CD14-positive monocyte (primary cell): Measurements from ENCODE around the gene PLCH1. TPM values are rescaled to one million over a fixed set of nuclear protein-coding genes. Genes with fewer than 3 reads are reported as not detected.

Experiments
- DNase-seq, 3 donors: peaks; one replicate each; pipeline ENCODE4 v3.0.0-alpha.2; 2011 to 2022
- H2AFZ ChIP-seq: 2 replicates; pipeline ENCODE4 v1.6.0; 2012; ENCODE audit warnings: mild to moderate bottlenecking, low read depth, low read length, inconsistent platforms; ENCODE audit not compliant: insufficient read depth, poor library complexity, severe bottlenecking
- H3K27ac ChIP-seq, 2 donors: 1 replicate in 1 of 2; 2 replicates in 1 of 2; pipeline ENCODE4 v1.5.1; 2012 to 2013; ENCODE audit warnings: low read length in 2 of 2, control low read depth in 1 of 2, inconsistent platforms in 1 of 2, low read depth in 1 of 2, mild to moderate bottlenecking in 1 of 2
- H3K27me3 ChIP-seq, 2 donors: one replicate each; pipeline versions ENCODE4 v1.6.0 to v1.6.1; 2011 to 2013; ENCODE audit warnings: low read length in 2 of 2; ENCODE audit not compliant: control insufficient read depth in 2 of 2, insufficient read depth in 2 of 2
- H3K36me3 ChIP-seq, 2 donors: replicated peaks in 1 of 2; 1 replicate in 1 of 2; 2 replicates in 1 of 2; pipeline versions ENCODE4 v1.5.1 to v1.6.1; 2012 to 2013; ENCODE audit warnings: low read length in 2 of 2, control low read depth in 1 of 2, inconsistent platforms in 1 of 2, mild to moderate bottlenecking in 1 of 2; ENCODE audit not compliant: insufficient read depth in 2 of 2, control insufficient read depth in 1 of 2
- H3K4me1 ChIP-seq, 2 donors: 1 replicate in 1 of 2; 2 replicates in 1 of 2; pipeline versions ENCODE4 v1.5.1 to v1.6.1; 2012 to 2013; ENCODE audit warnings: low read length in 2 of 2, control low read depth in 1 of 2, inconsistent platforms in 1 of 2, mild to moderate bottlenecking in 1 of 2, moderate library complexity in 1 of 2; ENCODE audit not compliant: insufficient read depth in 2 of 2, control insufficient read depth in 1 of 2
- H3K4me2 ChIP-seq: replicated peaks from 2 replicates; pipeline ENCODE3; 2012; ENCODE audit warnings: low read length, moderate library complexity, mild to moderate bottlenecking; ENCODE audit not compliant: poor library complexity, severe bottlenecking; ENCODE audit errors: extremely low read depth
- H3K4me3 ChIP-seq, 3 experiments: fragments of 200-600 bp in 1 of 3; sonication (generic) in 1 of 3; replicated peaks in 1 of 3; 1 replicate in 2 of 3; 2 replicates in 1 of 3; pipeline ENCODE4 v1.5.1; 2011 to 2013; ENCODE audit warnings: low read length in 3 of 3, mild to moderate bottlenecking in 3 of 3, control low read depth in 2 of 3, low read depth in 2 of 3, inconsistent platforms in 1 of 3, moderate library complexity in 1 of 3
- H3K79me2 ChIP-seq: 2 replicates; pipeline ENCODE4 v1.6.0; 2012; ENCODE audit warnings: mild to moderate bottlenecking, control low read depth, inconsistent platforms, low read length, moderate library complexity; ENCODE audit not compliant: insufficient read depth
- H3K9ac ChIP-seq: 2 replicates; pipeline ENCODE4 v1.6.0; 2017; ENCODE audit warnings: low read length, mild to moderate bottlenecking; ENCODE audit not compliant: insufficient read depth, poor library complexity, severe bottlenecking
- H3K9me3 ChIP-seq, 2 donors: replicated peaks in 1 of 2; 1 replicate in 1 of 2; 2 replicates in 1 of 2; pipeline versions ENCODE4 v1.5.1 to v1.6.1; 2012 to 2013; ENCODE audit warnings: low read length in 2 of 2, control low read depth in 1 of 2; ENCODE audit not compliant: control insufficient read depth in 1 of 2, insufficient read depth in 1 of 2
- H4K20me1 ChIP-seq: 2 replicates; pipeline ENCODE4 v1.6.0; 2012; ENCODE audit warnings: mild to moderate bottlenecking, low read length, control low read depth, moderate library complexity; ENCODE audit not compliant: insufficient read depth
- H3K27ac Mint-ChIP-seq, 7 donors: one replicate each; pipeline ENCODE4 v1.8.0; 2020; ENCODE audit warnings: mild to moderate bottlenecking in 7 of 7, mixed read lengths in 7 of 7, moderate library complexity in 6 of 7, inconsistent platforms in 2 of 7
- H3K27me3 Mint-ChIP-seq, 3 donors: one replicate each; pipeline ENCODE4 v1.8.0; 2021 to 2022; ENCODE audit warnings: low read depth in 3 of 3, mild to moderate bottlenecking in 3 of 3, mixed read lengths in 3 of 3, moderate library complexity in 3 of 3, inconsistent platforms in 1 of 3
- H3K36me3 Mint-ChIP-seq, 2 donors: one replicate each; pipeline ENCODE4 v1.8.0; 2020; ENCODE audit warnings: mixed read lengths in 2 of 2, inconsistent platforms in 1 of 2, mild to moderate bottlenecking in 1 of 2
- H3K4me1 Mint-ChIP-seq: one replicate; pipeline ENCODE4 v1.8.0; 2020; ENCODE audit warnings: mild to moderate bottlenecking, mixed read lengths
- H3K4me3 Mint-ChIP-seq, 2 donors: one replicate each; pipeline ENCODE4 v1.8.0; 2020; ENCODE audit warnings: mild to moderate bottlenecking in 2 of 2, mixed read lengths in 2 of 2, moderate library complexity in 1 of 2
- H3K9me3 Mint-ChIP-seq, 7 donors: one replicate each; pipeline ENCODE4 v1.8.0; 2020 to 2022; ENCODE audit warnings: mixed read lengths in 7 of 7, mild to moderate bottlenecking in 6 of 7, moderate library complexity in 6 of 7, inconsistent platforms in 2 of 7
- CTCF ChIP-seq: fragments of 200-600 bp; IDR thresholded peaks from one replicate; pipeline ENCODE4 v1.8.0; 2022; ENCODE audit warnings: antibody characterized with exemption, mild to moderate bottlenecking
- WGBS: methylation state at CpG from one replicate; pipeline ENCODE4 v1.1.5; 2013; ENCODE audit warnings: missing lambda C conversion rate; ENCODE audit not compliant: insufficient coverage; 5-methylcytosine and 5-hydroxymethylcytosine counted together
- intact Hi-C, 2 donors: fragments of 100-400 bp; cut with micrococcal nuclease; formaldehyde crosslinking; loops; one replicate each; pipeline versions ENCODE4 v1.15.0 to v1.15.1; 2023
- polyA plus RNA-seq, 3 donors: library from polyadenylated mRNA; depleted of rRNA in 1 of 3; unstranded in 2 of 3; stranded (reverse) in 1 of 3; fragments of 300-500 nt in 2 of 3; fragments of >200 nt in 1 of 3; fragmentation: Illumina TruSeq in 2 of 3; gene quantifications; 1 replicate in 2 of 3; 2 replicates in 1 of 3; pipeline ENCODE4 v1.2.3, GENCODE V29; 2012 to 2021

Gene PLCH1
- polyA plus RNA-seq, 3 donors = not detected

- no peak for DNase-seq
- H3K27ac ChIP-seq = no peak overlapping the region
- H3K27me3 Mint-ChIP-seq = no peaks in the 10 kb centered on the region
- H3K9ac ChIP-seq = no peak overlapping the region
- H2AFZ ChIP-seq = no peak overlapping the region
- H3K27me3 ChIP-seq = no peaks in the 10 kb centered on the region
- no peak for TF ChIP-seq CTCF
- H3K4me3 Mint-ChIP-seq = no peak overlapping the region
- no peaks in the 10 kb centered on the region for H3K36me3 ChIP-seq
- no peak overlapping the region for H3K4me2 ChIP-seq
- WGBS = 89% methylated on average over 1 of the region's 1 CpG
- H3K79me2 ChIP-seq = no peaks in the 10 kb centered on the region
- H3K27ac Mint-ChIP-seq = peak overlapping the region in 1 of 7 donors; percentile 3
- no peaks in the 10 kb centered on the region for H3K4me1 ChIP-seq
- intact Hi-C loops = no loop called here
- H4K20me1 ChIP-seq = no peaks in the 10 kb centered on the region
- H3K9me3 ChIP-seq = no peaks in the 10 kb centered on the region
- no peaks in the 10 kb centered on the region for H3K4me1 Mint-ChIP-seq
- no peaks in the 10 kb centered on the region for H3K36me3 Mint-ChIP-seq
- H3K9me3 Mint-ChIP-seq = peaks cover 0 to 5% (median 0%) of the 10 kb centered on the region in 7 donors
- H3K4me3 ChIP-seq = no peak overlapping the region
Observed at GRCh38 chr3:155504682-155505081, 240.2 kb downstream of the PLCH1 start.

DNA sequence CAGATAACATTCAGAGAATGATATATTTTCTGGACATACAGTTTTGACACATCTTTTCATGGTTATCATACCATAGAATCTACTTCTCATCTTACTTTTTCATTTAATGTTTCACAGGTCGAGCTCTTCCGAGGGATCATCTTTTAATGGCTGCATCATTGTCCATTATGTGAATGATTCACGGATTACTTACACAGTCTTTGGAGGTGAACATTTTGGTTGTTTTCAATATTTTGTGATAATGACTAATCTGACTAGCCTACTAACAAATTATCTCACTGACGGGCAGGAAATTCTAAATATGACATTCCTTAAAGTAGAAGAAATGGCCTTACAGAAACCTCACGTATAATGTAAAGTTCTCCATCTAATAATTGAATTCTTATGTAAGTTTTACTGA is 242.2 kb downstream of the PLCH1 start:
- Histone ChIP-seq H4K20me1 (no peaks in the 10 kb centered on the region), H2AFZ (no peak overlapping the region), H3K4me2 (no peak overlapping the region), H3K4me3 (no peak overlapping the region), H3K9ac (no peak overlapping the region), H3K36me3 (no peaks in the 10 kb centered on the region), H3K27ac (no peak overlapping the region), H3K9me3 (no peaks in the 10 kb centered on the region), H3K79me2 (no peaks in the 10 kb centered on the region), H3K27me3 (no peaks in the 10 kb centered on the region), H3K4me1 (no peaks in the 10 kb centered on the region)
- no peaks in the 10 kb centered on the region for H3K4me1 Mint-ChIP-seq
- DNase-seq = no peak
- H3K36me3 Mint-ChIP-seq = no peaks in the 10 kb centered on the region
- no peak overlapping the region for H3K4me3 Mint-ChIP-seq
- intact Hi-C loops = no loop called here
- no peak overlapping the region for H3K27ac Mint-ChIP-seq
- TF ChIP-seq CTCF = no peak
- H3K9me3 Mint-ChIP-seq = peaks cover 0 to 5% (median 0%) of the 10 kb centered on the region in 7 donors
- no CpG with 5 or more reads among the region's 5 CpGs for WGBS
- no peaks in the 10 kb centered on the region for H3K27me3 Mint-ChIP-seq
